GM18870 (cell line): ENCODE results near the gene LHFPL6.
A peak's percentile ranks its signal among the peaks of the same experiment; 100 is the strongest.

Source experiments
- ATAC-seq: cut with Tn5 transposase; IDR thresholded peaks from one replicate; pipeline ENCODE4 v1.9.1; 2021; ENCODE audit warnings: moderate library complexity; ENCODE audit not compliant: unreplicated experiment

Gene LHFPL6

GRCh38 chr13:39521701-39522100 is 81.3 kb downstream of the LHFPL6 start:
- ATAC-seq: no peak

GRCh38 chr13:39516096-39516495 is 86.9 kb downstream of the LHFPL6 start:
- no peak for ATAC-seq

- ATAC-seq: no peak
Observed at GRCh38 chr13:39515224-39515714, 87.7 kb downstream of the LHFPL6 start.

GRCh38 chr13:39512687-39513086 is 90.3 kb downstream of the LHFPL6 start:
- ATAC-seq: no peak

GRCh38 chr13:39510316-39510695 is 92.7 kb downstream of the LHFPL6 start:
- peak; percentile 88 for ATAC-seq

GRCh38 chr13:39509616-39510315 is 93.2 kb downstream of the LHFPL6 start:
- ATAC-seq: no peak

GRCh38 chr13:39506559-39507390 is 96.2 kb downstream of the LHFPL6 start:
- ATAC-seq: no peak

- ATAC-seq: no peak
Observed at GRCh38 chr13:39505151-39505550, 97.8 kb downstream of the LHFPL6 start.

GRCh38 chr13:39503048-39503447 is 99.9 kb downstream of the LHFPL6 start:
- ATAC-seq: no peak

- ATAC-seq: no peak
Observed at GRCh38 chr13:39501702-39502324, 101.2 kb downstream of the LHFPL6 start.

- no peak for ATAC-seq
Observed at GRCh38 chr13:39499604-39500003, 103.4 kb downstream of the LHFPL6 start.

- no peak for ATAC-seq
Observed at GRCh38 chr13:39498471-39499114, 104.4 kb downstream of the LHFPL6 start.

- ATAC-seq: no peak
Observed at GRCh38 chr13:39496506-39496905, 106.5 kb downstream of the LHFPL6 start.

- ATAC-seq: no peak
Observed at GRCh38 chr13:39494633-39495032, 108.4 kb downstream of the LHFPL6 start.

- no peak for ATAC-seq
Observed at GRCh38 chr13:39494006-39494405, 109.0 kb downstream of the LHFPL6 start.

- ATAC-seq: no peak
Observed at GRCh38 chr13:39490136-39490535, 112.9 kb downstream of the LHFPL6 start.

- no peak for ATAC-seq
Observed at GRCh38 chr13:39486758-39487157, 116.2 kb downstream of the LHFPL6 start.

GRCh38 chr13:39485314-39485700 is 117.7 kb downstream of the LHFPL6 start:
- no peak for ATAC-seq

- no peak for ATAC-seq
Observed at GRCh38 chr13:39484506-39485313, 118.3 kb downstream of the LHFPL6 start.

GRCh38 chr13:39483326-39483725 is 119.7 kb downstream of the LHFPL6 start:
- ATAC-seq: no peak
